OCI-LY1 (cell line): ENCODE measurements around the gene ACAA2.

Experiments used
- H2AFZ ChIP-seq: fragments of 200-600 bp; sonication (generic), shearing (Covaris generic); 2 replicates; pipeline ENCODE4 v1.6.0; 2014; ENCODE audit warnings: antibody characterized with exemption, mild to moderate bottlenecking, low read length
- H3F3A ChIP-seq: fragments of 200-600 bp; sonication (generic), shearing (Covaris generic); 2 replicates; pipeline ENCODE4 v1.6.0; 2014; ENCODE audit warnings: mild to moderate bottlenecking, antibody characterized with exemption, low read length, moderate library complexity; ENCODE audit not compliant: insufficient read depth
- H3K27ac ChIP-seq: fragments of 200-600 bp; sonication (generic); 2 replicates; pipeline ENCODE4 v1.5.1; 2014; ENCODE audit warnings: low read length, mixed run types, mild to moderate bottlenecking, low read depth; ENCODE audit not compliant: poor library complexity, severe bottlenecking
- H3K27me3 ChIP-seq: fragments of 200-600 bp; sonication (generic); 2 replicates; pipeline ENCODE4 v1.6.0; 2014; ENCODE audit warnings: antibody characterized with exemption, mild to moderate bottlenecking, low read length, moderate library complexity; ENCODE audit not compliant: insufficient read depth
- H3K36me3 ChIP-seq: fragments of 200-600 bp; sonication (generic); 2 replicates; pipeline ENCODE4 v1.6.1; 2014; ENCODE audit warnings: mild to moderate bottlenecking, antibody characterized with exemption, low read length, moderate library complexity, mixed read lengths; ENCODE audit not compliant: insufficient read depth
- H3K4me1 ChIP-seq: fragments of 200-600 bp; sonication (generic); 2 replicates; pipeline ENCODE4 v1.5.1; 2014; ENCODE audit warnings: mild to moderate bottlenecking, low read length, moderate library complexity; ENCODE audit not compliant: insufficient read depth, severe bottlenecking
- H3K4me2 ChIP-seq: fragments of 200-600 bp; sonication (generic), shearing (Covaris generic); 2 replicates; pipeline ENCODE4 v1.6.1; 2014; ENCODE audit warnings: low read length
- H3K4me3 ChIP-seq: fragments of 200-600 bp; sonication (generic); 2 replicates; pipeline ENCODE4 v1.5.1; 2014; ENCODE audit warnings: low read length, low read depth, mild to moderate bottlenecking, mixed read lengths; ENCODE audit not compliant: poor library complexity, severe bottlenecking
- H3K79me2 ChIP-seq: fragments of 200-600 bp; shearing (Covaris generic); 2 replicates; pipeline ENCODE4 v1.6.1; 2016; ENCODE audit warnings: mixed run types, low read length, mixed read lengths; ENCODE audit not compliant: insufficient read depth
- H3K9ac ChIP-seq: fragments of 200-600 bp; sonication (generic), shearing (Covaris generic); 2 replicates; pipeline ENCODE4 v1.6.1; 2014; ENCODE audit warnings: mild to moderate bottlenecking, low read length, mixed read lengths
- H3K9me2 ChIP-seq: fragments of 200-600 bp; sonication (generic), shearing (Covaris generic); 2 replicates; pipeline ENCODE4 v1.6.1; 2014; ENCODE audit warnings: low read depth, mild to moderate bottlenecking, low read length, mixed read lengths
- H3K9me3 ChIP-seq: fragments of 200-600 bp; shearing (Covaris generic); 2 replicates; pipeline ENCODE4 v1.6.1; 2014; ENCODE audit warnings: low read length, mixed read lengths
- H4K20me1 ChIP-seq: fragments of 200-600 bp; sonication (generic), shearing (Covaris generic); 2 replicates; pipeline ENCODE4 v1.6.0; 2016; ENCODE audit warnings: mild to moderate bottlenecking, low read length; ENCODE audit not compliant: insufficient read depth
- EZH2 ChIP-seq: fragments of 200-600 bp; sonication (generic), shearing (Covaris generic); IDR thresholded peaks from 2 replicates; pipeline ENCODE4 v1.8.0; 2017; ENCODE audit warnings: borderline replicate concordance, mixed run types, mild to moderate bottlenecking, antibody characterized with exemption, low read length, moderate library complexity, mixed read lengths
- TF ChIP-seq, protein P1 (sequence below): fragments of 200-600 bp; sonication (generic), shearing (Covaris generic); IDR thresholded peaks from 2 replicates; pipeline ENCODE4 v1.5.1; 2017; ENCODE audit warnings: mild to moderate bottlenecking, antibody characterized with exemption, low read length, moderate library complexity, mixed read lengths

Gene ACAA2

DNA sequence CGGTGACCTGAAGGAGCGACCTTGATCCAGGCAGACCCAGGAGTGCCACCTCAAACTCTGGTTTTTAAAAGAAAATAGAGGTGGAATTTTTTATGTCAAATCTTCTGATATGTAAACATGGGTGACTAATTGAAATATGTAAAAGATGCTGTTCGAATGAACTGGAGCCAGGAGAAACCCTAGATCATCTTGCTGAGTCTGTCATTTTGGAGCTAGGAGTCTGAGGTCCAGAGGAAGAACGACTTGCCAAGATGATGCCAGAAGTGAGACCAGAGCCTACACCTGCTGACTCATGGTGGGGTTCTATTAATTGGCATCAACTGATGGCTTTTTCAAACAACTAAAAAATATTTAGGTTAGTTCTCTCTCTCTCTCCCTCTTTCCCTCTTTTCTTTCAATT, 74.1 kb downstream of the ACAA2 start:
- Histone ChIP-seq H3K4me1 (no peaks in the 10 kb centered on the region), H3K27ac (no peak overlapping the region), H2AFZ (no peak overlapping the region), H3K4me2 (no peak overlapping the region), H3K36me3 (no peaks in the 10 kb centered on the region), H3K9me3 (no peaks in the 10 kb centered on the region), H3K79me2 (no peaks in the 10 kb centered on the region), H3F3A (no peaks in the 10 kb centered on the region), H3K27me3 (no peaks in the 10 kb centered on the region), H3K9me2 (no peaks in the 10 kb centered on the region), H4K20me1 (no peaks in the 10 kb centered on the region), H3K9ac (no peak overlapping the region), H3K4me3 (no peak overlapping the region)
- TF ChIP-seq EZH2: no peak
- TF ChIP-seq, protein P1, sequence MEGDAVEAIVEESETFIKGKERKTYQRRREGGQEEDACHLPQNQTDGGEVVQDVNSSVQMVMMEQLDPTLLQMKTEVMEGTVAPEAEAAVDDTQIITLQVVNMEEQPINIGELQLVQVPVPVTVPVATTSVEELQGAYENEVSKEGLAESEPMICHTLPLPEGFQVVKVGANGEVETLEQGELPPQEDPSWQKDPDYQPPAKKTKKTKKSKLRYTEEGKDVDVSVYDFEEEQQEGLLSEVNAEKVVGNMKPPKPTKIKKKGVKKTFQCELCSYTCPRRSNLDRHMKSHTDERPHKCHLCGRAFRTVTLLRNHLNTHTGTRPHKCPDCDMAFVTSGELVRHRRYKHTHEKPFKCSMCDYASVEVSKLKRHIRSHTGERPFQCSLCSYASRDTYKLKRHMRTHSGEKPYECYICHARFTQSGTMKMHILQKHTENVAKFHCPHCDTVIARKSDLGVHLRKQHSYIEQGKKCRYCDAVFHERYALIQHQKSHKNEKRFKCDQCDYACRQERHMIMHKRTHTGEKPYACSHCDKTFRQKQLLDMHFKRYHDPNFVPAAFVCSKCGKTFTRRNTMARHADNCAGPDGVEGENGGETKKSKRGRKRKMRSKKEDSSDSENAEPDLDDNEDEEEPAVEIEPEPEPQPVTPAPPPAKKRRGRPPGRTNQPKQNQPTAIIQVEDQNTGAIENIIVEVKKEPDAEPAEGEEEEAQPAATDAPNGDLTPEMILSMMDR: no peak

DNA sequence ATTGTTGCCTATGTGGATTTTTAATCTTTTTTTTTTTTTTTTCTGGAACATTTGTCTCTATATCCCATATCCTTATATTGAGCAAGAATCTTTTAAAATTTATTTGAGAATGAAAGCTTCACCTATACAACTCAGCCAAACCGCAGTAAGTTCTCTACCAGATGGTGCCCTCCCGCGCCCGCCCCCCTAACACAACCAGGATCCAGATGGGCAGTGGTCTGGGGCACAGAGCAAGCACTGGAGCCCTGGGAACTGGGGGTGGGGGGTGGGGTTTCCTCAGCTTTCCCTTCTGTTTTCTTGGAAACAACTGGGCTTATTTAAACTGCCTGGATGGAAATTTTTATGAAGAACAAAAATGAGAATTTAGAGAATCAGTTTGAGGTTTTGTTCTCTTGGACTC, 74.6 kb downstream of the ACAA2 start:
- Histone ChIP-seq H3K4me2 (no peak overlapping the region), H3K9me3 (no peaks in the 10 kb centered on the region), H3K4me1 (no peaks in the 10 kb centered on the region), H3K4me3 (no peak overlapping the region), H3K27me3 (no peaks in the 10 kb centered on the region), H3K9me2 (no peaks in the 10 kb centered on the region), H3K79me2 (no peaks in the 10 kb centered on the region), H4K20me1 (no peaks in the 10 kb centered on the region), H3K27ac (no peak overlapping the region), H2AFZ (no peak overlapping the region), H3F3A (no peaks in the 10 kb centered on the region), H3K36me3 (no peaks in the 10 kb centered on the region), H3K9ac (no peak overlapping the region)
- TF ChIP-seq, protein P1: no peak
- TF ChIP-seq EZH2: no peak

DNA sequence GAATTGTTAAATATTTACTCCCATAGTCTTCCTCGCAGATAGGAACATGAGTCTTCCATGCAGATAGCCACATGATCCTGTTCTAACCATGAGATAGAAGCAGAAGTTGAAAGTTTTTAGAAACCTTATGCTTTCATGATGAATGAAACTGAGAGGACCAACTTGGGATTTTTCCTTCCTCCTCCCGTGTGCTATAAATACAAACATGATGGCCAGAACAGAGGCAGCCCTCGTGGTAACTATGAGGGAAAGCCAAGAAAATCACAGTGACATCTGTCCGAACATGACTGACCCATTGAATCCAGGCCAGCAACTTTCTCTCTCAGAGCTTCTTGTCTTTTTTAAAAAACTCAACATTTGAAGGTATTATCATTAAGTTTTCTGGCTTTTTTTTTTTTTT, 78.5 kb downstream of the ACAA2 start:
- Histone ChIP-seq H3K9me2 (no peaks in the 10 kb centered on the region), H3K4me2 (no peak overlapping the region), H3K9me3 (no peaks in the 10 kb centered on the region)

More for the DNA sequence above, 78.5 kb downstream of the ACAA2 start:
- Histone ChIP-seq H4K20me1 (no peaks in the 10 kb centered on the region), H3K27ac (no peak overlapping the region), H2AFZ (no peak overlapping the region), H3K9ac (no peak overlapping the region), H3K4me1 (no peaks in the 10 kb centered on the region), H3K4me3 (no peak overlapping the region), H3F3A (no peaks in the 10 kb centered on the region), H3K79me2 (no peaks in the 10 kb centered on the region), H3K36me3 (no peaks in the 10 kb centered on the region), H3K27me3 (no peaks in the 10 kb centered on the region; the same call in 1 of the 2 replicates)
- no peak for TF ChIP-seq EZH2
- TF ChIP-seq, protein P1: no peak
